ENCODE results near the gene CAMK2D.
"Not testable (repeated sequence)": the region's sequence is repeated elsewhere in the genome, so short reads cannot be mapped to it uniquely, and the experiment has no call there.

Gene CAMK2D

DNA sequence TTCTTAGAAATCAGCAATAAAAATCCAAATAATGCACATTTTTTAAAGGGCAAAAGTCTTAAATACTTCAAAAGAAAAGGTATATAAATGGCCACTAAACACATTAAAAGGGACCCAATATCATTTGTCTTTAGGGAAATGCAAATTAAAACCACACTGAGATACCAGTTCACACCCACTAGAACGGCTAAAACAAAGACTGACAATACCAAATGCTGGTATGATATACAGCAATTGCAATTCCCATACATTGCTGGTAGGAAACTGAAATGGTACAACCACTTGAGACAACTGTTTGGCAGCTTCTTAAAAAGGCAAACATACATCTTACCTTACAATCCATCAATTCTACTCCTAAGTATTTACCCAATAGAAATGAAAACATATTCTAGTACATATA lies 33.7 kb downstream of the CAMK2D start:
- no peak for DNase-seq

GRCh38 chr4:113725963-113726362 lies 35.6 kb downstream of the CAMK2D start:
- no peak for DNase-seq

DNA sequence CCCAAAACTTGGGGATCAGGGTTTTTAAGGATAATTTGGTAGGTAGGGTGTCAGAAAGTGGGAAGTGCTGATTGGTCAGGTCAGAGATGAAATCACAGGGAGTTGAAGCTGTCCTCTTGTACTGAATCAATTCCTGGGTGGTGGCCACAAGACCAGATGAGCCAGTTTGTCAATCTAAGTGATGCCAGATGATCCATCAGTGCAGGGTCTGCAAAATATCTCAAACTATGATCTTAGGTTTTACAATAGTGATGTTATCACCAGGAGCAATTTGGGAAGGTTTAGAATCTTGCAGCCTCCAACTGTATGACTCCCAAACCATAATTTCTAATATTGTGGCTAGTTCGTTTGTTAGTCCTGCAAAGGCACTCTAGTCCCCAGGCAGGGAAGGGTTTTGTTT lies 43.3 kb downstream of the CAMK2D start:
- DNase-seq = no peak

GRCh38 chr4:113711883-113712662 lies 49.5 kb downstream of the CAMK2D start:
- no peak for DNase-seq

- DNase-seq = no peak
Observed at GRCh38 chr4:113708250-113708649, 53.3 kb downstream of the CAMK2D start.

DNA sequence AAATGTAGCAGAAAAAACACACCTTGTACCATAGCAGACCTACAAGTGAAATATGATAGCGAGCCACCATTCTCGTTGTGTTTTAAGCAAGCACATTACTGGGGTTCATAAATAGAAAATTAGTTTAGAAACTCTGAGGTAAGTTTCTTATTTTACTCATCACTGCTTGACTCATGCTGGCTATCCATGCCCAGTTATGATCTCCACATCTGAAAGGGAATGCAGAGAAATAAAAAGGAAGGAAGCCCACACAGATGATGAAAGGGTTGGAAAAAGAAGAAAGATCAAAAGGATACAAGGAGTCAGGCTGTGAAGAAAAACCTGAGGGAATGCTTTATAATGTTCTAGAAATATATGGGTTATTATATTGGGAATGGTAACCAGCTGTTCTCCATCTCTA lies 54.5 kb downstream of the CAMK2D start:
- DNase-seq = no peak

DNA sequence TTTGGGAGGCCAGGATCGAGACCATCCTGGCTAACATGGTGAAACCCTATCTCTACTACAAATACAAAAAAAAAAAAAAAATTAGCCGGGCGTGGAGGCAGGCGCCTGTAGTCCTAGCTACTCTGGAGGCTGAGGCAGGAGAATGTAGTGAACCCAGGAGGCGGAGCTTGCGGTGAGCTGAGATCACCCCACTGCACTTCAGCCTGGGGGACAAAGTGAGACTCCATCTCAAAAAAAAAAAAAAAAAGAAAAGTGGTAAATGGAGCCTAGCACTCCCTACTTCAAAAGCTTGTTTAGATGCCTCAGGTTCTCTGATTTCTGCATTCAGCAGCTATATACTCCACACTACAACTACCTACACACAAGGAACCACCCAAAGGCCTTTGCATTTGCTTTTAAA lies 56.4 kb downstream of the CAMK2D start:
- not testable (repeated sequence) for DNase-seq

- DNase-seq = not testable (repeated sequence)
Observed at GRCh38 chr4:113702596-113702995, 58.9 kb downstream of the CAMK2D start.

DNA sequence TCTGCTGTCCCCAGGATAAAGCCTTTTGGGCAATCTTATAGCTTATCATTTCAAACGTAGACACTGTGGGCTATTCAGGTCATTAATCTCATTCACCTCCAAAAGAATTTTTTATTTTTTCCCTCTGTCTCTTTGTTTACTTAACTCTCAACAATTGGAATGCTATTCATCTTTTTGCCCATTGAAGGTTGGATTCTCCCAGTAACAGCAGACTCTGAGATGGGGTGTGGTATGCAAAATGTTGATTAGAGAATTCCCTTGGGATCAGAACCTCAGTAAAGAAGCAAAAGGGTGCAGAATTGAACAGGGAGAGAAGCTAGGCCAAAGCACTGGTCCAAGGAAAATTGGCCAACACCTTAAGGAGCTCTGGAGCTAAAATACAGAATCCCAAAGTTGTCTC lies 60.4 kb downstream of the CAMK2D start:
- DNase-seq = no peak

DNA sequence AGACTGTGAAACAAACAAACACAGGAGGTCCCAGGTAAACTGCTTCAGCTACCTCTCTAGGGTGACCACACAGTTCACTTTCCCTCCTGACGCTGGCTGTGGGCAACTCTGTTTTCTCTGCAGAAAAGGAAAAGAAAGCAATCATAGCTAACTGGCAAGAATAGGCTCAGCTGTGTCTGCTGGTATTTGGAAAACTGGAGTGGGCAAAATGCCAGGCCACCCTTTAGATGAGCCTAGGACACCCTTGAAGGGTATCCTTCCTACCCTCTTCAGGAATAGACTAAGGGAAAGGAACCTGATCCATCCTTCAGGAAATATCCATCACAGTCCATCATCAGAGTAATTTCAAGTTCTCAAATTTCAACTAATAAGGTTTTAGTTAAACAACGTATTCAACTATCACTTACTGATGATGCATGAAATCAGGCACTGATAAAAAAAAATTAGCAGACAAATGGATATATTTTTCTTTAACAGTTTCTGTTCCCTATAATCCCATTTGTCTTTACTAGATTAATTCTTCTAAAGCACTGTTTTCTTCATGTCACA lies 60.9 kb downstream of the CAMK2D start:
- DNase-seq = no peak

GRCh38 chr4:113699772-113700171 lies 61.8 kb downstream of the CAMK2D start:
- no peak for DNase-seq

DNA sequence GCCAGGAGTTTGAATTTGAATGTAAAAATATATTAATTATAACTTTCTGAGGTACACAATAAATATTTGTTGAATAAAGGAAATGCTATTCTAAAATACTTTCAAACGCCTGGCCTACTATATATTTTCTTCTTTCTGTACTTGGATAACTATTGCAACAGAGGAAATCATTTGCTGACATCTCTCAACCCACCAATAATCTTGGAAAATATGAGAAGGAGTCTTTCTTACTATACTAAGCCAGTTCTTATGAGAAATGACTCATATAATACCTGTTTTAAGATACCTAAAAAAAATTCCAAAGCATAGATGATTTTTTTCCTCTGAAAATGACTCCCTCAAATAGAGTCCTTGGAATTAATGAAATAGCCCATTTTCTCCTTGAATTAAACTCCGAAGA lies 64.1 kb downstream of the CAMK2D start:
- no peak for DNase-seq

- DNase-seq = no peak
Observed at GRCh38 chr4:113695328-113696169, 66.0 kb downstream of the CAMK2D start.

GRCh38 chr4:113694008-113694407 lies 67.5 kb downstream of the CAMK2D start:
- DNase-seq = no peak

DNA sequence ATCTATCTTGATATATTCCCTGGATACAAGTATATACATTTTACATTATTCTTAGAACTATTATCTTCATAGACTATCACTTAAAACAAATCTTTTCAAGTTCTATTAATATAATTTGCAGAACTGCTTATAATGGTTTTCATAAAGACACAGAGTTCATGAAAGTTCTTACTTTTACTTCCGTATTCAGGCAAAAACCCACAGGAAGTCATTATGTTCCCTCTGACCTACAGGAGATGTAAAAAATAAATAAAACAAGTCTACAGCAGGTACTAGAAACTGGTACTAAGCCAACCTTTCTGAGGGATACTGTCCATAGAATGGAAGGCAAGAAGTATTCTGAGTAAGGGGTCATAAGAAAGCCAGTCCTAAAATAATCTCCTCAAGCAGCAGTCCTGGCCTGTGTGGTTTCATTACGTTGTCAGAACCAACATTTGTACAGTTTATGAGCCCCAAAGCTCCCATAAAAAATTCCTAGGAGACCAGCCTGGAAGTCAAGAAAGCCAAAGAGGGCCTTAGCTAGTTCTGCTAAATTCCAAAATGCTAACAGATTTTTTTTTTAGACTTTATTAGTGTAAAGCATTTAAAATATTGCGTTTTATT lies 68.6 kb downstream of the CAMK2D start:
- DNase-seq = peak in 1 of 5 donors; percentile 16

DNA sequence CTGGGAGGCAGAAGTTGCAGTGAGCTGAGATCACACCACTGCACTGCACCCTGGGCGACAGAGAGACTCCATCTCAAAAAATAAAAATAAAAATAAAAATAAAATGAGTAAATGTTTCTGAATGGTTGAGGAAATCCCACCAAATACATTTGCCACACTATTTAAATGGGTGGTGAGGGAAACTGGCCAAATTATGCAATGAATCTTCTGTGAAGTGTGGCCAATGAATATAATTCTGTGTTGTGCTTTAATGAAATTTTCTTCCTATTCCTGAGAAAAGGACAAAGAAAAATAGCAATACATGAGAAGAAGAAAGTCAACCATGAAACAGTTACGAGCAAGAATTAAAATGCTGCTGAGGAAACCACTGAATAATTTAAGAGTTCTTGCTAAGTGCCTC lies 69.9 kb downstream of the CAMK2D start:
- no peak for DNase-seq

DNA sequence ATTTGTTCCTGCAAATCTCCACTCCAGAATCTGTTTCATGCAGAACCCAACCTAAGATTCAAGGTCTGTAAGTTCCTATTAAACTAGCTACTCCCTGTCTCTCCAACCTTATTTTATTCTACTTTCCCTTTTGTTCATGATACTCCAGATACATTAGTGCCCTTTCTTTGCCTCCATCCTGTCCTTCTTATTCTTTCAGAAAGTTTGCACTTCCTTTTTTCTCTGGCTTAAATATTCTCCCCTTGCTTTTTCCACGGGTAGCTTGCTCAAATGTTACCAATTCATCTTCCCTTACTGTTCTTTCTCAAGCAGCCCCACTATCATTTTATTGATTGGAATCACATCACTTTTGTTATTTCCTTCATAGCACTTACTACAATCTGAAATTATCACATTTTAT lies 72.1 kb downstream of the CAMK2D start:
- no peak for DNase-seq

DNA sequence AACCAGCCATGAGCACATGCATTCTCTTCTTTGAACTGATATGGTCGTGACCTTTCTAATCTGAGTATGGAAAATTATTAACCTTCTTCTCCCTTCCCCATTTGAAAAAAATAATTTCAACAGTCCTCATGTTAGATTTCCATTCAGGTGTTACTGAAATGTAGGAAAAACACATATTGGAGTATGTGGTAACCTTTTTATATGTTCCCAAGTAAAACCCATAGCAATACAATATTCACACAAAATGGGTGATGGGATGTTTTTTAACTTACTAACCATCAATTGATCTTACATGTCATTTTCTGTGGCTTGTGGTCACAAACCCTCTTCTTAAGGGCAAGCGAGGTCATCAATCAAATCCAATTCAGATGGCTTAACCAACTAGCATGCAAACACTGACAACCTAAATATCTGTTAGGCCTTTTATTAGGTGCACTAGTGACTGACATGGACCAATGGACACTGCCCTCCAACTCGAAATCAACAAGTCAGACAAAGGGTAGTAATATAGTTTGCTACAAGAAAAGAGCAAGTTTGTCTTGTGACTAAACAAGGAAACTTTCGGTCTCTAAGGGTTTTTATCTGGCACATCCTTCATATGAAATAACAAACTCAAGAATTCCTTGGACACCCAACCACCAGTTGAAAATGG lies 74.3 kb downstream of the CAMK2D start:
- DNase-seq = peak in 1 of 5 donors; percentile 26

GRCh38 chr4:113685157-113685556 lies 76.4 kb downstream of the CAMK2D start:
- not testable (repeated sequence) for DNase-seq

DNA sequence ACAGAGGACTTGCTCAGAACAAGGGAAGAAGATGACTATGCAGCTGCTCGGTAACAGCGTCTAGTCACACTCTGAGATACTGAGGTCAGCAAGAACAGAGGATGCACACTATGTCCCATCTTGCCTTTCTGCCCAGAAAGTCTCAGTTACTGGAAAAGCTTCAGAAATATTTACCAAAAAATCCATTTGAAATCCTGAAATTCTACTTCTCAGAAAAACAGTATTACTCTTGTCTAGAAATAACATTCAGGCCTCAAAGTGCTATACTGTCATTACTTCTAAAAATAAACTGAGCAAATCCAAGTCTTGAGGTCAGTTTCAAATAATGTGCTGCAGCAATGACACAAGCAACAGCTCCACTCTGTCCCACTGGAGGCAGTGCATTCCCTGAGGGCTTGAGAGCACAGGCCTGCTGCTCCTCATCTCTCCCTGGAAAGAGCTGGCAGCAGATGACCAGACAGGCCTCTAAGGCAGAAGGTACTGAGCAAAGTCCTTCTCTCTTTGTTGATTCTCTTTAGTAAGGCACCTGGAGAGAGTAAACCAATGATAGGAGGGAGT lies 76.9 kb downstream of the CAMK2D start:
- peak in 1 of 5 donors; percentile 83 for DNase-seq

DNA sequence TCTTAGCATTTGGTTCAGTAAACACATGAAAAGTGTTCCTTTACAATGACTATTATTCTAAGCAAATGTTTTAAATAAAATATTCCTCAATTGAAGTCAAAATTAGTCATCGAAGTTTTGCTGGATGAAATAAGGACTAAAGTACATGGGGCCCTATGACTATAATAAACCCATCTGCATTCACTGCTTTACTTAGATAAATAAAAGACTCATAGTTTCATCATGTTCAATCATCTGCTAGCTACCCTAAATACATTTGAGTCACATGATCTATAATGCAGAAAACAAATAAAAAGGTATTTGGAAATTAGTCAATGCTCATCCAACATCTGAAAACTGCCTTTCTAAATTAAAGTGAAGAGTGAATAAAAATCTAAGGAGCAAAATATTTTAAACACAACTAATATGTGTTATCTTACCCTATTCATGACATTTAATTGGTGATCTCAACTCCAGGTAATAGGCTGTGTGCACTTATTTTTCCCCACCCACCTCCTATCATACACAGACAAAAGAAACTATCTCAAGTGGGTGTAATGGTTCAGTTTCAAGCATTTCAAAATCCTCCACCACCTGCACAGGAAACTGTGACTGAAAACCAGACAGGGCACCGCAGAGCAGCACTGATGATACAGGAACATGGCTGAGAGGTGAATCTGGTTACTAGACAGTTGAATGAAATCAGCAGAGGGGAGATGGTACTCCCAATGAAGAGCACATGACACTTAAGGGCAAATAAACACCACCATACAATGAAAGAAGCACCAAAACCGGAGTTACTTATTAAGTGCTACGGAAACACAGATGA lies 78.6 kb downstream of the CAMK2D start:
- peak; percentile 8 to 92 (median 57) for DNase-seq

GRCh38 chr4:113678641-113679040 lies 82.9 kb downstream of the CAMK2D start:
- DNase-seq = no peak
